ENCODE data around the gene IGSF23. TPM values are rescaled to one million over a fixed set of nuclear protein-coding genes. Genes with fewer than 3 reads are reported as not detected.

IGSF23 gene
- total and polyA plus RNA-seq, 9 donors, result 0.57 TPM; not detected in 8

DNA sequence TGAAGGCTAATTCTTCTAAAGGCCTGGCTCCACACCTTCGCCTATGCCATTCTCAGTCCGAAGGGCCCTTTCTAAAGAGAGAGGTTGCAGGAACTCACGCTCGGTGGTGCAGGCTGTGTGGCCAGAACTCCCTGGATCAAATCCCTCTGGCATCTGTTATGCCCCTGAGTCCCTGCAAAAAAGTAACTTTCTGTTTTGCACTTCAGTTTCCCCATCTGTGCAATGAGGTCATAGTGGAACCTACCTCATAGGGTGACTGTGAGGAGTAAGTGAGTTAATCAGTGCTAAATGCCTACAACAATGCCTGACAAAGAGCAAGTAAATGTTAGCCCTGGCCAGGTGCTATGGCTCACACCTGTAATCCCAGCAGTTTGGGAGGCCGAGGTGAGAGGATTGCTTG lies 7.3 kb downstream of the IGSF23 start:
- 91 to 93% (median 91%) methylated on average over 5 of the region's 5 CpGs for WGBS, 3 donors
- Histone ChIP-seq H3K9me3 (no peaks in the 10 kb centered on the region), H3K4me3 (no peak overlapping the region), H3K27me3 (no peaks in the 10 kb centered on the region), H3K36me3 (no peaks in the 10 kb centered on the region), H3K27ac (no peak overlapping the region), H3K4me1 (ENCODE audit: insufficient read depth) (no peaks in the 10 kb centered on the region)
- intact Hi-C loops (cut with DNase I), result no loop called here
- no peak for TF ChIP-seq POLR2A (IDR thresholded peaks at IDR 0.05)
- TF ChIP-seq, protein P1, sequence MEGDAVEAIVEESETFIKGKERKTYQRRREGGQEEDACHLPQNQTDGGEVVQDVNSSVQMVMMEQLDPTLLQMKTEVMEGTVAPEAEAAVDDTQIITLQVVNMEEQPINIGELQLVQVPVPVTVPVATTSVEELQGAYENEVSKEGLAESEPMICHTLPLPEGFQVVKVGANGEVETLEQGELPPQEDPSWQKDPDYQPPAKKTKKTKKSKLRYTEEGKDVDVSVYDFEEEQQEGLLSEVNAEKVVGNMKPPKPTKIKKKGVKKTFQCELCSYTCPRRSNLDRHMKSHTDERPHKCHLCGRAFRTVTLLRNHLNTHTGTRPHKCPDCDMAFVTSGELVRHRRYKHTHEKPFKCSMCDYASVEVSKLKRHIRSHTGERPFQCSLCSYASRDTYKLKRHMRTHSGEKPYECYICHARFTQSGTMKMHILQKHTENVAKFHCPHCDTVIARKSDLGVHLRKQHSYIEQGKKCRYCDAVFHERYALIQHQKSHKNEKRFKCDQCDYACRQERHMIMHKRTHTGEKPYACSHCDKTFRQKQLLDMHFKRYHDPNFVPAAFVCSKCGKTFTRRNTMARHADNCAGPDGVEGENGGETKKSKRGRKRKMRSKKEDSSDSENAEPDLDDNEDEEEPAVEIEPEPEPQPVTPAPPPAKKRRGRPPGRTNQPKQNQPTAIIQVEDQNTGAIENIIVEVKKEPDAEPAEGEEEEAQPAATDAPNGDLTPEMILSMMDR (IDR thresholded peaks at IDR 0.05), result no peak
- no peak for TF ChIP-seq EP300 (IDR thresholded peaks at IDR 0.05)
- no peak for DNase-seq

DNA sequence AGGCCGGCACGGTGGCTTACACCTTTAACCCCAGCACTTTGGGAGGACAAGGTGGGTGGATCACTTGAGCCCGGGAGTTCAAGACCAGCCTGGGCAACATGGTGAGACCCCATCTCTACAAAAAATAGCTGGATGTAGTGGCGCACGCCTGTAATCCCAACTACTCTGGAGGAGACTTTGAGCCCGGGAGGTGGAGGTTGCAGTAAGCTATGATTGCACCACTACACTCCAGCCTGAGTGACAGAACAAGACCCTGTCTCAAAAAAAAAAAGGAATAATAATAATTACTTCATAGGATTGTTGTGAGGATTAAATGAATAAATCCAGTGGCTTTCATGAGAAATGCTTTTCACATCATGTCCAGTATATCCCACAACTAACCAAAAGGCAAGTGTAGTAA lies 8.0 kb downstream of the IGSF23 start:
- no peaks in the 10 kb centered on the region for H3K9me3 ChIP-seq
- intact Hi-C loops (cut with DNase I), result no loop called here
- DNase-seq, result no peak
- no peak overlapping the region for H3K27ac ChIP-seq
- no peaks in the 10 kb centered on the region for H3K36me3 ChIP-seq
- H3K27me3 ChIP-seq, result no peaks in the 10 kb centered on the region
- WGBS, 3 donors, result 79 to 94% (median 86%) methylated on average over 6 of the region's 6 CpGs
- no peak for TF ChIP-seq POLR2A (IDR thresholded peaks at IDR 0.05)
- TF ChIP-seq, protein P1 (IDR thresholded peaks at IDR 0.05), result no peak
- TF ChIP-seq EP300 (IDR thresholded peaks at IDR 0.05), result no peak
- H3K4me1 ChIP-seq (ENCODE audit: insufficient read depth), result no peaks in the 10 kb centered on the region
- H3K4me3 ChIP-seq, result no peak overlapping the region

DNA sequence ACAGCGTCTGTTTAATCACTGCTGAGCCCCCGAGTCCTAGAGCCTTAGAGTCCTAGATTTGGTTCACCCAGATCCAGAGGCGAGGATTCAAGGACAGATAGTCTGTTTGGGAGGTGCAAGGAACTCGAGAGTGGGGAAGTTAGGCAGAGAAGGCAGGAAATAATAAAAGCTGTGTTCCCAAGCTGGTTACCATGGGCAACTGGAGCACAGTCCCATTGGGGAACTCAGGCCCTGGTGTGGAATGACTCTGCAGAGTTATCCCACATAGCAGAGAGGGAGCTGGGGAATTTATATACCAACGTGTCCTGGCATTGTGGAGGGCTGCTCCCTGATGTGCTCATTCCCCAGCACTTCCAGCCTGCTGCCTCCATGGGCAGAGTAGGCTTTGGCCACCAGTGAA lies 9.7 kb downstream of the IGSF23 start:
- H3K36me3 ChIP-seq, result no peaks in the 10 kb centered on the region
- no peak overlapping the region for H3K27ac ChIP-seq
- no peak overlapping the region for H3K4me3 ChIP-seq
- no peak for DNase-seq
- H3K4me1 ChIP-seq (ENCODE audit: insufficient read depth), result no peaks in the 10 kb centered on the region
- WGBS, 3 donors, result 37 to 49% (median 46%) methylated on average over 5 of the region's 5 CpGs
- H3K27me3 ChIP-seq, result no peaks in the 10 kb centered on the region
- intact Hi-C loops (cut with DNase I), result no loop called here
- TF ChIP-seq EP300 (IDR thresholded peaks at IDR 0.05), result no peak
- TF ChIP-seq, protein P1 (IDR thresholded peaks at IDR 0.05), result no peak
- TF ChIP-seq POLR2A (IDR thresholded peaks at IDR 0.05), result no peak
- no peaks in the 10 kb centered on the region for H3K9me3 ChIP-seq

GRCh38 chr19:44623626-44624025 lies 10.3 kb downstream of the IGSF23 start:
- no peak for DNase-seq

More at GRCh38 chr19:44623626-44624025, 10.3 kb downstream of the IGSF23 start:
- intact Hi-C loops (cut with DNase I), result no loop called here
- no peaks in the 10 kb centered on the region for H3K4me1 ChIP-seq (ENCODE audit: insufficient read depth)
- no peaks in the 10 kb centered on the region for H3K9me3 ChIP-seq
- WGBS, 3 donors, result 76 to 89% (median 86%) methylated on average over 4 of the region's 4 CpGs
- H3K36me3 ChIP-seq, result no peaks in the 10 kb centered on the region
- no peaks in the 10 kb centered on the region for H3K27me3 ChIP-seq
- TF ChIP-seq POLR2A (IDR thresholded peaks at IDR 0.05), result no peak
- no peak for TF ChIP-seq EP300 (IDR thresholded peaks at IDR 0.05)
- TF ChIP-seq, protein P1 (IDR thresholded peaks at IDR 0.05), result no peak
- no peak overlapping the region for H3K4me3 ChIP-seq
- no peak overlapping the region for H3K27ac ChIP-seq

Data from ovary (tissue), 9 donors.